Tibial nerve (tissue), 4 donors: ENCODE measurements around the gene PXN. TPM values are rescaled to one million over a fixed set of nuclear protein-coding genes. Genes with fewer than 3 reads are reported as not detected.
A peak's percentile ranks its signal among the peaks of the same experiment; 100 is the strongest.

Experiments used
- DNase-seq, 2 donors: peaks; one replicate each; pipeline ENCODE4 v3.0.0-alpha.2; 2019; ENCODE audit warnings: low spot score in 2 of 2
- H3K27ac ChIP-seq, 4 donors: fragments of 200-600 bp; sonication (generic) in 3 of 4; one replicate each; pipeline ENCODE4 v1.5.1; 2017 to 2019; ENCODE audit warnings: mild to moderate bottlenecking in 1 of 4
- H3K27me3 ChIP-seq, 2 donors: fragments of 200-600 bp; sonication (generic) in 1 of 2; one replicate each; pipeline versions ENCODE4 v1.5.1 to v1.6.0; 2017 to 2019
- H3K36me3 ChIP-seq, 3 donors: fragments of 200-600 bp; sonication (generic); one replicate each; pipeline ENCODE4 v1.5.1; 2018 to 2019
- H3K4me1 ChIP-seq, 4 donors: fragments of 200-600 bp; sonication (generic) in 3 of 4; one replicate each; pipeline ENCODE4 v1.5.1; 2017 to 2019
- H3K4me3 ChIP-seq, 4 donors: fragments of 200-600 bp; sonication (generic) in 3 of 4; one replicate each; pipeline ENCODE4 v1.5.1; 2017 to 2019; ENCODE audit warnings: mild to moderate bottlenecking in 1 of 4, moderate library complexity in 1 of 4
- H3K9me3 ChIP-seq, 4 donors: fragments of 200-600 bp; sonication (generic) in 3 of 4; one replicate each; pipeline ENCODE4 v1.5.1; 2017 to 2019
- CTCF ChIP-seq, 5 experiments: fragments of 200-600 bp in 3 of 5; fragments of 450-650 bp in 2 of 5; sonication (generic) in 3 of 5; IDR thresholded peaks; one replicate each; pipeline ENCODE4 v1.5.1; 2016 to 2019; ENCODE audit warnings: antibody characterized with exemption in 5 of 5, mild to moderate bottlenecking in 3 of 5, moderate library complexity in 2 of 5
- EP300 ChIP-seq, 2 donors: sonication (generic); formaldehyde crosslinking; IDR thresholded peaks; one replicate each; pipeline ENCODE4 v1.6.1; 2017; ENCODE audit warnings: antibody characterized with exemption in 2 of 2, mild to moderate bottlenecking in 1 of 2
- POLR2A ChIP-seq, 2 donors: fragments of 450-650 bp; IDR thresholded peaks; one replicate each; pipeline ENCODE4 v1.6.1; 2017; ENCODE audit warnings: antibody characterized with exemption in 2 of 2, mild to moderate bottlenecking in 2 of 2, moderate library complexity in 2 of 2
- WGBS, 2 donors: methylation state at CpG; one replicate each; pipeline ENCODE4 v1.1.5; 2018; 5-methylcytosine and 5-hydroxymethylcytosine counted together
- total RNA-seq, 4 donors: library from RNA; depleted of rRNA; stranded (reverse); fragments of >200 nt; gene quantifications; one replicate each; pipeline ENCODE4 v1.1.0, GENCODE V29; 2016

PXN gene
- total RNA-seq, 4 donors from 2014 or later, result 217 to 428 (median 330) TPM

- 1 to 2% methylated on average over 24 to 27 of the region's 29 CpGs for WGBS, 2 donors
- no peaks in the 10 kb centered on the region for H3K27me3 ChIP-seq
- no peaks in the 10 kb centered on the region for H3K9me3 ChIP-seq
- DNase-seq, result no peak
- TF ChIP-seq EP300 (IDR thresholded peaks at IDR 0.05) (no peak), CTCF (IDR thresholded peaks at IDR 0.05) (no peak), POLR2A (IDR thresholded peaks at IDR 0.05) (no peak)
- no peaks in the 10 kb centered on the region for H3K36me3 ChIP-seq
- peaks cover 0 to 56% (median 42%) of the 10 kb centered on the region in 4 donors for H3K4me1 ChIP-seq
- peak overlapping the region; percentile 75 to 94 (median 89) for H3K4me3 ChIP-seq
- H3K27ac ChIP-seq, result peak overlapping the region; percentile 83 to 98 (median 96)
These were observed 542 bp downstream of the PXN start for GRCh38 chr12:120264904-120265472.

- no peak for DNase-seq
- Histone ChIP-seq H3K4me3 (peak overlapping the region; percentile 75 to 94 (median 89)), H3K9me3 (no peaks in the 10 kb centered on the region), H3K27ac (peak overlapping the region; percentile 83 to 98 (median 96)), H3K27me3 (no peaks in the 10 kb centered on the region), H3K36me3 (no peaks in the 10 kb centered on the region), H3K4me1 (peaks cover 0 to 63% (median 49%) of the 10 kb centered on the region in 4 donors)
- 21 to 24% methylated on average over 14 to 15 of the region's 15 CpGs for WGBS, 2 donors
- TF ChIP-seq CTCF (IDR thresholded peaks at IDR 0.05), result no peak
- TF ChIP-seq EP300 (IDR thresholded peaks at IDR 0.05), result peak in 1 of 2 donors; percentile 19
These were observed 1.2 kb downstream of the PXN start for GRCh38 chr12:120264086-120264903.

GRCh38 chr12:120263748-120264085 is 1.8 kb downstream of the PXN start:
- H3K36me3 ChIP-seq, result no peaks in the 10 kb centered on the region
- H3K4me1 ChIP-seq, result peaks cover 0 to 69% (median 52%) of the 10 kb centered on the region in 4 donors
- TF ChIP-seq EP300 (IDR thresholded peaks at IDR 0.05) (no peak), CTCF (IDR thresholded peaks at IDR 0.05) (no peak), POLR2A (IDR thresholded peaks at IDR 0.05) (no peak)
- WGBS, 2 donors, result 4 to 7% methylated on average over 5 of the region's 5 CpGs
- H3K27ac ChIP-seq, result peak overlapping the region; percentile 83 to 98 (median 96)
- H3K27me3 ChIP-seq, result no peaks in the 10 kb centered on the region
- no peaks in the 10 kb centered on the region for H3K9me3 ChIP-seq
- peak overlapping the region; percentile 75 to 94 (median 89) for H3K4me3 ChIP-seq
- no peak for DNase-seq

- H3K27ac ChIP-seq, result peak overlapping the region; percentile 83 to 98 (median 96)
- WGBS, 2 donors, result 14 to 18% methylated on average over 15 of the region's 15 CpGs
- no peak for DNase-seq
These were observed 2.4 kb downstream of the PXN start for GRCh38 chr12:120262852-120263747.

More at GRCh38 chr12:120262852-120263747, 2.4 kb downstream of the PXN start:
- no peaks in the 10 kb centered on the region for H3K9me3 ChIP-seq
- TF ChIP-seq CTCF (IDR thresholded peaks at IDR 0.05) (no peak), EP300 (IDR thresholded peaks at IDR 0.05) (peak in 1 of 2 donors; percentile 6), POLR2A (IDR thresholded peaks at IDR 0.05) (peak in 1 of 2 donors; percentile 12)
- H3K27me3 ChIP-seq, result no peaks in the 10 kb centered on the region
- no peaks in the 10 kb centered on the region for H3K36me3 ChIP-seq
- H3K4me3 ChIP-seq, result peak overlapping the region; percentile 75 to 94 (median 89)
- peaks cover 0 to 75% (median 58%) of the 10 kb centered on the region in 4 donors for H3K4me1 ChIP-seq
